DMS153 treated with DMSO at 0.1 percent for 48 hours (cell line): ENCODE results near the gene TEC.

Source experiments
- DNase-seq: peaks from one replicate; lab custom pipeline; 2025; ENCODE audit not compliant: unreplicated experiment; lab: John Stamatoyannopoulos, UW

The TEC gene

GRCh38 chr4:48269861-48270522, 354 bp upstream of the TEC start:
- DNase-seq, result peak; percentile 55

DNA sequence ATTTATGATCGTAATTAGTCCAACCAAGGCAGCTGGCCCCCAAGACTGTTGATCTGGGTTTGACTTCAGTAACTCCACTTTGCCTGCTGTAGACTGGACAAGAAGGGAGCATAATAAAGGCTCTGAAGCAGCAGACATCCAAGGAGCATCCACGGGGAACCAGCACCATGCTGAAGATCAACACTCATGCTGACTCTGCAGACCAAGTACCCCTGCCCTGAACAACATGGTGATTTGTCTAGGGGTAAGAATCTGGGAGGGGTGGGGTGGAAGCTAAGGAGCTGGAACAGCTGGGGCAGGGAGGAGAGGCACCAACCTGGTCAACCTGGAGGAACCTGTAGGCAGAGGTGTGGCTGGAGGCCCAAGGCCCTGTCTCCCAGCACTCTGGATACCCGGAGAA, 2.1 kb downstream of the TEC start:
- no peak for DNase-seq

DNA sequence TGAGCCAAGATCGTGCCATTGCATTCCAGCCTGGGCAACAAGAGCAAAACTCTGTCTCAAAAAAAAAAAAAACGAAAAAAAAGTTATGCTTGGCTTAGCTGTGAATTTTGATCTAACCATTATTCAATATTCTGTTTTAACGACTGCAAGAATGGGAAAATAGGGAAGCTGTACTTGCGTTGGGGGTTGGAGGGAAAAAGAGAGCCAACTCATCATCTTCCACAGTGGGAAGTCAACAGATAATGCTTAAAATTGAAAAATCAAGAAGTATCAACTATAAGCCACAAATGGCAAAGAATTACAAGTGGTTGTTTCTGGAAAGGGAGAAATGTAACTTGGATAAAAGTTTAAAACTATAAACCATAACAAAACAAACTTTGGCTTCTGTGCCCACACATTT, 2.9 kb downstream of the TEC start:
- DNase-seq, result no peak

GRCh38 chr4:48262926-48263325, 6.7 kb downstream of the TEC start:
- no peak for DNase-seq

DNA sequence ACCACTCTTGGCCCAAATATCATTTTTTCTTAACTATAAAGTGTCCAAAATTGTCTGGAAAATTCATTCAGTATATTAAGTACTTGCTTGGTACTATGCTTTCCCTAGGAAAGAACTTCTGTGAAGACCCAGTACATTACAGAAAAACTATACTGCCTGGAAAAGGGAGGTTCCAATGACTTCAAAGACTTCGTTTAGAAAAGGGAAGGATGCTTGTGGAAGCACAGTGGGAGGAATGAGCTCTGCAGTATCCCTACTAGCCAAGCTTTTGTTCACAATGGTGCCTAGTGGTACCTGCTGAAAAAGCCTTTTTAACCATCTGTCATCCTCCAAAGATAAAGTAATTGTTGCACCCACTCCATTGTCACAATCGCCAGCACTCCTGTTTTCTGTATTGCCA, 7.2 kb downstream of the TEC start:
- no peak for DNase-seq

DNA sequence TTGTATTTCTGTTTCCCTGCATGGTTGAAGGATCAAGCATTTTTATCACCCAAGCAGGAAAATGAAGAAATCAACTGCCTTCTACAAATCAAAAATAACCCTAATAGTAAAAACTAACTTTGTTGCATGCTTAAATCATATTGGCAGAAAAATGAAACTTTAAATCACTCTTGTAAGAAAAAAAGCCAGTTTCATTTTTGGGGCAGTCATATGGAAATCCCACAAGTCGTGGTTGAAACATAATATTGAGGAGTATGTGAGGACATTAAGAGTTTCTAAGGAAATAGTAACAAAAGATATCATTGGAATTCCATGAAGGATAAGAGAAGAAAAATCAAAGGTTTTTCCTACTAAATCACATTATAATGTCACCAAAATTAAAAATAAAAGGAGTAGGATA, 8.4 kb downstream of the TEC start:
- DNase-seq, result no peak

DNA sequence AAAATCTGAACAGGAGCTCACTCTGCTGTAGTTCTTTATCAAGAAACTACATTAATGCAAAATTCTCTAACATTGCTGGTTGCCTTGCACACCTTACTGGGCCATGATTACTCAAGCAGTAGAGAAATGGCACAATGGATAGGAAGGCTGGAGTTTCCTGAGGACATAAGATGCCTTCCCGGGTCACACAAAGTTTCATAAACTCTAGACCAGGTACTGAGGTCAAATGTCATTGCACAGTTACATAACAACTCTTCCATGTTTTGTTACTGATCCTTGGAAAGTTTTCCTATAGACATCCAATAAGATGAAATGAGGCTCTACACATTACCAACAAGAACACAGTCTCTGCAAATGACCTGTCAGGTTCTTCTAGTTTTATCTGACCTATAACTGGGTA, 9.9 kb downstream of the TEC start:
- no peak for DNase-seq

- DNase-seq, result no peak
Observed at GRCh38 chr4:48258845-48259397, 10.7 kb downstream of the TEC start.

DNA sequence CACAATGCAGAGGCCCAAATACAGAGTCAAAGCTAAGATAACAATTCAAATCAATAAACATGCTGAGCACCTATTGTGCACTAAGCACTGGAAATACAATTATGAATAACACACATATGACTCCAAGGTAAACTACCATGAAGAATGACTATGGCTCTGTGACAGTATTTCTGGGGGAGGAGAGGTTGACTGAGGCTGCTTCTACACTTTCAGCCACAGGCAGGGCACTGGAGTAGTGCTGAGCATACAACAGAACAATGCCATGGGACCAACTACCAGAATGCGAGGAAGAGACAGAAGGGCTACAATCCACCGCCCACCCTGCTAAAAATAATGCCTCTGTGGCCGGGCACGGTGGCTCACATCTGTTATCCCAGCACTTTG, 13.7 kb downstream of the TEC start:
- no peak for DNase-seq

- no peak for DNase-seq
Observed at GRCh38 chr4:48255072-48255958, 14.3 kb downstream of the TEC start.

GRCh38 chr4:48254381-48255071, 15.1 kb downstream of the TEC start:
- peak; percentile 57 for DNase-seq

DNA sequence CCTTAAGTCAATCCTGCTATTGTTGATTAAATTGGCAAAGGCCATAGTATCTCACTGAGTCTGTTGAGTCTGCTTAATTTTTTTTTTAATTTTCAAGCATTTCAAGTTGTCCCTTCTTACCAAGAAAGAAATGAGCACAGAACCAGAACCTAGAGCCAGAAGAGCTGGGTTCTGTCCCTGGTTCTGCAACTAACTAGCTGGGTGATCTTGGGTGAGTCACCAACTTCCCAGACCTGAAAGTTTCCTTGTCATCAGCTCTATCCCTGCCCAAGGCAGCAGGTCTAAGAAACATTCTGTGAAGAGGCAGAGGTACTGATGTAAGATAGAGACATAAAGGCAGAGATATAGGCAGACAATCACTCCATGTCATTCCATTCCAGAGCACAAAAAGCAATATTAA, 17.3 kb downstream of the TEC start:
- DNase-seq, result no peak

GRCh38 chr4:48250980-48251379, 18.7 kb downstream of the TEC start:
- no peak for DNase-seq

DNA sequence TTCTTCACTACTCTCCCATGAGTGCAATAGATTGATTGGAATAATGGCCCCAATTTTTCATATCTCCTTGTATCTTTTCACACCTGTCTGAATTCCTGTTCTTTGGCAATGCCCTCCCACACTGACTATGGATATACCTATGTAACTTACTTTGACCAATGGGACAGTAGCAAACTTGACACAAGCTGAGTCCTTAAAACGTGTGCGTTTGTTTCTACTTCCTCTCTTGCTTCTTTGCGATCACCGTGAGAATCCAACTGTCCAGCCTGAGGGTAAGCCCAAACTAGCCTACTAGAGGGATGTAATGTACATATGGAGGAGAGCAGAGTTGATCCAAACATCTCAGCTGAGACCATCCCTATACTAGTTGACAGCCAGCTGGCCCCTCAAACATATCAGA, 19.3 kb downstream of the TEC start:
- DNase-seq, result no peak

DNA sequence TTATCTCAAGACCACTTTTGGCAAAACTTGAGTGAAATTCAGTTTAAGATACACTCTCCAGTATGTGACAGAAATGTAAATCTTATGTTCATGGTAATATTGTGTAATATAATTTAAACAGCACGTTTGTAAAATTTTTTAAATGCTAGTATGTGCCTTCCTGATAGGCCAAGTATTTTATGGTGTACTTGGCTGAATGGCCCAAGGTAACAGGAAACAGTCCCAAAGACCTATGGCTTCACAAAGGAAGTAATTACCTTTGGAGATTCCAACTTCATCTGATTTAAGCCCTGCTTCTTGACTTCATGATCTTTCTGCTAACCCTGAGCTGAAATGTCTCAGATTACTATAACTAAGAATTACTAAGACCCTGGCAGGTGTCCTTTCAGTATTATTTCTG, 20.3 kb downstream of the TEC start:
- no peak for DNase-seq

DNA sequence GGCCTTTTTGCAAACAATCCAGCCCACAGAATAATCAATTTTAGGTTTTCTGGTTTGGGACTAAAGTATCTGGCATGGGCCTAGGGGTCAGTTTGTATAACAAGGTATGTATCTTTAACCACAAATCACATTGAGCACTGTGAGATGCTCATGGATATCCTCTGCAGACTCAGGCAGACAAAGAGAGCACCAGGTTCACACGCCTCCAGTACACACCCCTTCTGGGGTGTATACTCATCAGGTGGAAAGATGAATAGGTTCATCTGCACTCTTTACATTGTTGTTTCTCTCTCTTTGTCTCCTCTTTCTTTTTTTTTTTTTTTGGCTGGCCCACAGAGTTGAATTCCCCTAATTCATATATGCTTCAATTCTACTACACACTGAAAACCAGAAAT, 21.1 kb downstream of the TEC start:
- DNase-seq, result no peak

DNA sequence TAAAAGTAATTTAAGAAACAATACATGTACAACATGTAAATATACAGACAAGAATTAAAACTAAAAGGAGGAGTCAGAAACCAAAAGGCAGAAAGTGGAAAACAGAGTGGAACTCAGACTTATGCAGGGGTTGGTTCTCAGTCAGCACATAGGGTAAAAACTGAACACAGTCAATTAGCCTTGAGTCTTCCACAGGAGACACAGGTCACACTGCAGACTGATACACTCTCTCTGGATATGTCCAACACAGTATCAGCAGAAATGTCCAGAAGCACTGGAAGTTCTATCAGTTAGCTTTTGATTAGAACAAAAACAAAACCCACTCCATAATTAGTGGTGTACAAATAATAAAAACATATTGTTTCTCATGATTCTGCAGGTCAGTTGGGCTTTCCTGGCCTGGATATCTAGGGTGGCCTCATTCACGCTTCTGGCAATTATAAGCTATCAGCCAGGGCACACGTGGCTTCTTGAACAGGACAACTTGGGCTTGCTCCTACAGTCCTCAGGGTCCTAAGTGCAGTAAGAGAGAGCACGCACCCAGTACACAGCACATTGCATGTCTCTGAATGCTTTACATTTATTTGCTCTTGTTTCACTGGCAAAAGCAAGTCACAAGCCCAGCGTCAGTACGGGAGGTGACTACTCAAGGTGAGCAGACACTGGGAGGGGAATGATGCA, 21.6 kb downstream of the TEC start:
- DNase-seq, result no peak

DNA sequence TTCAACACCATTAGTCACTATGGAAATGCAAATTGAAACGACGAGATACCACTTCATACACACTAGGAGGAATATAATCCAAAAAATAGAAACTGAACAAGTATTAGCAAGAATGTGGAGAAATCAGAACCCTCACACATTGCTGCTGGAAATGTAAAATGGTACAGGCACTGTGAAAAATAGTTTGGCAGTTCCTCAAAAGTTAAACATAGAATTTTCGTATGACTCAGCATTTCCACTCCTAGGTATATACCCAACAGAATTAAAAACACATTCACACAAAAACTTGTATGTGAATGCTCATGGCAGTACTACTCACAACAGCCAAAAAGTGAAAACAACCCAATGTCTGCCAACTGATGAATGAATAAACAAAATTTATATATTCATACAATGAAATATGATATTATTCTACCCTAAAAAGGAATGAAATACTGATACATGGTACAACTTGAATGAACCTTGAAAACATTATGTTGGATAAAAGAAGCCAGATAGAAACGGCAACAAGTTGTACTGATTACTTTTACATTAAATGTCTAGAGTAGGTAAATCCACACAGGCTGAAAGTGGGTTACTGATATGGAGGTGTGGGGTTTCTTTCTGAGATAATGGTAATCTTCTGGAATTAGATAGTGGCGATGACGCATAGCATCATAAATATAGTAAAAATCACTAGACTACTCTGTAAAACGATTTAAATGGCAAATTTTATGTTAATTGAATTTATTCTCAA, 22.3 kb downstream of the TEC start:
- no peak for DNase-seq

GRCh38 chr4:48244665-48245064, 25.0 kb downstream of the TEC start:
- no peak for DNase-seq

- no peak for DNase-seq
Observed at GRCh38 chr4:48243887-48244286, 25.8 kb downstream of the TEC start.

DNA sequence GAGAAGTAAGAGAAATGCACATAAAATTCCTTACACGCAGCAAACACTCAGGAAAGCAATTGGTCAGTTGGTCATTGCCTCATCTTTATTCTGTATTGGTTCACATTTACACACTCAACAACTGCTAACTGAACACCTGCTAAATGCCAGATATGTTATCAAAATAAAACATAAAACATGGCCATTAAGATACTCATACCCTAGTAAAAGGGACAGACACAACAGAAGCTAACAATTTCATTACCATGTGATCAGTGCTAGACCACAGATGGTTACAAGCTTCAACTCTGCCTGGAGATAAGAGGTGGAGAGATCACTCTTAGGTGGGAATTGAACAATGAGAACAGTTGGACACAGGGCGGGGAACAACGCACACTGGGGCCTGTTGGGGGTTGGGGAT, 26.2 kb downstream of the TEC start:
- no peak for DNase-seq
